ENCODE measurements around the gene SNN.

Gene SNN

GRCh38 chr16:11635679-11636171, 32.5 kb upstream of the SNN start:
- DNase-seq: no peak

- DNase-seq: no peak
Observed at GRCh38 chr16:11636172-11636721, 32.0 kb upstream of the SNN start.

DNA sequence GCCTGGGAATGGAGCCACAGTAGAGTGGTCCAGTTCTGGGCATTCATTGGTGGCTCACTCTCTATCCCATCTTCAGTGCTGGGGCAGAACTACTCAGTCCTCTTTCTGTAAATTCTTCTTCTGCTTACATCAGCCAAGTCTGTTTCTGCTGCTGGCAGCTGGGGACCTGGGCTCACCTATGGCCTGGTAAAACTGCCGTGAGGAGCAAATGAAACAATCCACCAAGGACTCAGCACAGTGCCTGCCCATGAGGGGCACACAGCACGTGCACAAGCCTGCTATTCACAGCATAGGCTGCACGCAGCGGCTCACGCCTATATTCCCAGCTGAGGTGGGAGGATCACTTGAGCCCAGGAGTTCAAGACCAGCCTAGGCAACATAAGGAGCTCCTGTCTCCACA, 30.9 kb upstream of the SNN start:
- no peak for DNase-seq

DNA sequence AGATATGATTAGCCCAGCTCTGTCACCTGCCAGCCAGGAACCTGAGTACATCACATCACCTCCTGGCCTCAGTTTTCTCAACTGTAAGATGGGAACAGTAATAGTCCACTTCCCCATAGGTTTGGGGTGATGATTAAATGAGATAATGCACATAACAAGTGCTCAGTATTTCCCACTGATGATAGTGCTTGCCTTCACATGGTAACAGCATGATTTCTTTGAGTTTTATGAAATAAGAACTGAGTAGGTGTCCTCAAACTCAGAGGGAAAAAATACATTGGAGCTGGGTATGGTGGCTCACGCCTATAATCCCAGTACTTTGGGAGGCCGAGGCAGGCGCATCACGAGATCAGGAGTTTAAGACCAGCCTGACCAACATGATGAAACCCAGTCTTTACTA, 30.1 kb upstream of the SNN start:
- no peak for DNase-seq

- no peak for DNase-seq
Observed at GRCh38 chr16:11639008-11639562, 29.2 kb upstream of the SNN start.

DNA sequence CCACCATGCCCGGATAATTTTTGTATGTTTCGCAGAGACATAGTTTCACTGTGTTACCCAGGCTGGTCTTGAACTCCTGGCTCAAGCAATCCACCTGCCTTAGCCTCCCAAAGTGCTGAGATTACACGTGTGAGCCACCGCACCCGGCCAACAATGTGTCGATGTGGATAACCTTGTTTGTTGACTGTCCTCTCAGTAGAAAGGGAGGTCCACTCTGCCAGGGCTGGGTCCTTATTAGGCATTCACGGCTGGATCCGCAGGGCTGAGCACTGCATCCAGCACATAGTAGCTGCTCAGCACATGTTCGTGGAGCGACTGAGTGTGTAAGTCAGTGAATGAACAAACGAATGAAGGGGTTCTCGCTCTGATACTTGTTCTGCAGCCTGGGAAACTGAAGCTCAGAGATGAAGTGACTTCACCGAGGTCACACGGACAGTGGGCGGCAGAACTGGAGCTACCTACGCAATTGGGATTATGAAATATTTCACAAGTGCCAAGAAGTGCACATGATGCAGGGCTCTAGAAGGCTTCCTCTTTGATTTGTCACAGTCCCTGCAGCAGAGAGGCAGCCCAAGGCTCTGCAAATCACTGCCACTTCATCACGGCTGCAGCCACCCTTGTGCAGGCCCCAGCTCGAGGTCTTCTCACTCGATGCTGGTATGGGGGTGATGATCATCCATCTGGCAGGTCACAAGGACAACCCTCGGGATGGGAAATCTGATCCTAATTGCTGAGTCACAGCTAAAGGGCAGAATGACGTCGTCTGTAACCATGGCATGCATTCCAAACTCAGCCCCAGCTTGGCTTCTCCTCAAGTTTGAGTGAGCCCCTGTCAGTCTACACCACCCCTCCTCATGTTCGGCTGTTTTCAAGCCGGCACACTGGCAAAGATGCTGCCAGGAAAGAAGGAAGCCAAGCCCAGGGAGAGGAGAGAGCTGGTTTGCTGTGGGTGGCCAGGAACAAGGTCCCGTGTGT, 28.0 kb upstream of the SNN start:
- DNase-seq: no peak

GRCh38 chr16:11640987-11641817, 27.1 kb upstream of the SNN start:
- DNase-seq: peak; percentile 61

GRCh38 chr16:11642765-11643116, 25.5 kb upstream of the SNN start:
- no peak for DNase-seq

GRCh38 chr16:11649276-11649675, 19.0 kb upstream of the SNN start:
- DNase-seq: no peak

GRCh38 chr16:11650641-11651591, 17.3 kb upstream of the SNN start:
- DNase-seq: no peak

GRCh38 chr16:11651796-11652195, 16.5 kb upstream of the SNN start:
- no peak for DNase-seq

GRCh38 chr16:11655655-11656054, 12.6 kb upstream of the SNN start:
- no peak for DNase-seq

GRCh38 chr16:11657556-11657955, 10.7 kb upstream of the SNN start:
- DNase-seq: no peak

DNA sequence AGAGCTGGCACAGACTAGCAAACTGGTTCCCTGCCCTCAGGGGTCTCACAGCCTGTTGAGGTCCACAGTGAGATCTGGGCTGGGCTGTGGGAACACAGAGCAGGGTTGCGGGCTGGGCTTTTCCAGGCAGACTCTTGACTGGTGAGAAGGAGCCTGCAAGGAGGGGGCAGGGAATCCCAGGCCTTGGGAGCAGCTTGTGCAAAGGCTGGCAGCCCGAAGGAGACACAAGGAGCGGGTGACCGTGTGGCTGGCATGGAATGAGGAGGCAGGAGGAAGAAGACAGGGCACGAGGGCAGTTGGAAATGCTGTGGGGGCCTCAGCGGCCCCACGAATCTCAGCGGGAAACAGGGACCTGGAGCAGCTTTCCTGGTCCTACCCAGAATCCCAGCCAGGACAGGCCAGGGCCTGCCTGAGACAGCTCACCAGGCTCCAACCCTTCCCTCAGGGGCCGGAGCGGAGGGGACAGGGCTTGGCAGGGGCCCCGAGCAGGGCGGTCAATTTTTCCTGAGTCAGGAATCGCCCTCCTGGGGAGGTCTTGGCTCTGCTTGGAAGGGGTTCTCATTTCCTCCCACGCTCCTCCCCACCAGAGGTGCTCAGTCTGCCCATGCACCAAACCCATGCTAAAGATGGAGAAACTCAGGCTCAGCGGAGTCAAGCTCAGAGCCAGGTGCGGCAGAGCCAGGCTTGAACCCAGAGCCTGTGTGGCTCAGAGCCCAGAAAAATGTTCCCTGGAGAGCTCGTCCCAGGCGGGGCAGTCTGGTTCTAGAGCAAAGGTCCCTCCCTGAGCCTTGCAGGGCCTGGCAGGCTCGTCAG, 9.2 kb upstream of the SNN start:
- DNase-seq: no peak

DNA sequence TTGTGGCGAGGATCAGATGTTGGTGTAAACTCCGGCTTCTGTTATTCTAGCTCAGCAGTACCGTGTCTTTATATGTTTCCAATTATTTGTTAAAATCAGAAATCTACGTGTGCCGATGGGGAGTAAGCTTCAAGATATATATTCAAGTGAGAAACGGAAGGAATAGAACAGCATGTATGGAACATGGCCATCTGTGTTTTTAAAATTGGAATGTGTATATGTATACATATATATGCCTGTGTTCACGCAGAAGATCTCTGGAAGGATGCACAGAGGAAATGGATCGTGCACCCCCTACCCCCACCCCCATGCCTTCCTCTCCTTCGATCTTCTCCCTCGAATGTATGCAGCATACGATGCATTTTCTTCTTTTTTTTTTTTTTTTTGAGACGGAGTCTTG, 7.7 kb upstream of the SNN start:
- DNase-seq: no peak

GRCh38 chr16:11662582-11662981, 5.7 kb upstream of the SNN start:
- no peak for DNase-seq

DNA sequence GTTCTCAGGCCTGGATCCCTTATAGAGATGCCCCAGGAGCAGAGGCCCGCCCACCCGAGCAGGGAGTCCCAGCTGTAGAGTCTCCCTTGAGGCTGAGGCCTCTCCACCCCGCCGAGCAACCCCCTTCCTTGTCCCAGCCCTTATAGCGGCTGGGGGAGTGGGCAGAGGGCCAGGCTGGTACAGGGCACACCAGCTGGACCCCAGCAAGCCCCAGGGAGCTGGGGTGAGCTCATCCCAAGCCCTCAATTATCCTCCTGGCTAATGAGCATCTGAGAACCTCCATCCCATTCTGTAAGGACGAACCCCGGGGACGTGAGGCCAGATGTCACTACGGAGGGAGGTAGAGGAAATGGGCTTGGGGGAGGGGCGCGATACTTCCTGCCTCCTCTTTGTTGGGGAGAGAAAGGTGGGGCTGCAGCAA, 3.2 kb upstream of the SNN start:
- peak; percentile 80 for DNase-seq

DNA sequence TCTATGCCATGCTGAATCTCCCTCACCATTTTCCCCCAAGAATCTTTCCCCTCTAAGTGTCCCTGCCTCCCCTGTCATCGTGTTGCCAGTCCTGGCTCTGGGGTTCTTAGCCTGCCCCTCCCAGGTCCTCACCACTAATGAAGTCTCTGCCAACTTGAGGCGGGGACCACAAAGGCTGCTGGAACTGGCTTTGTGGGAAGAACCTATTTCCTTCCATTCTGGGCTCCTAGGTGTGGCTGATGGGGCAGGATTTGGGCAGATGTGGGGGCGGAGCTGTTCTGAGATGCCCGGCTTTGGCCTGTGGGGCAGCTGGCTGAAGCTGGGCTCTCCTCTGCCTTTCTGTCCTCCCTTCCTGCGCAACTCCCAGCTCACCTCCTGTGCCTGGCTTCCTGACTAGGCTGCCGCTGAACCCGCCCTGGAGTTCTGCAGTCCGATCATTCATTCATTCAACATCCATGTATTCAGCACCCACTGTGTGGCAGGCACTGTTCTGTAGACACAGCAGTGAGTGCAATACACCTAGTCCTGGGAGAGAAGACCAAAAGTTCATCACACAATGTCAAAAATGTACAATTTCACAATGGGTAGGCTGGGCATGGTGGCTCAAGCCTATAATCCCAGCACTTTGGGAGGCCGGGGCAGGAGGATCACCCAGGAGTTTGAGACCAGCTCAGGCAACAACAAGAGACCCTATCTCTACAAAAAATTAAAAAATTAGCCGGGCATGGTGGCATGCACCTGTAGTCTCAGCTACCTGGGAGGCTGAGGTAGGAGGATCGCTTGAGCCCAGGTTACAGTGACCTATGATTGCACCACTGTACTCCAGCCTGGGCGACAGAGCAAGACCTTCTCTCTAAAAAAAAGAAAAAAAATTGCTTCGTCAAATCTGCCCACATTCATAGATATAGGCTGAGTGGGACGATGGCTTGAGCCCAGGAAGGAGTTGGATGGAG, 1.9 kb upstream of the SNN start:
- DNase-seq: no peak

- no peak for DNase-seq
Observed at GRCh38 chr16:11667221-11667823, 933 bp upstream of the SNN start.

Data from CD4-positive, alpha-beta T cell treated with Interleukin-6 for 4 hours (primary cell).